Ishikawa (cell line): Measurements from ENCODE around the gene CMSS1.

Source experiments
- CEBPB ChIP-seq: IDR thresholded peaks from 2 replicates; pipeline ENCODE4 v1.6.1; 2012
- CREB1 ChIP-seq: IDR thresholded peaks from 2 replicates; pipeline ENCODE4 v1.6.1; 2012; ENCODE audit warnings: low read depth
- EGR1 ChIP-seq: IDR thresholded peaks from 2 replicates; pipeline ENCODE4 v1.6.1; 2012
- EP300 ChIP-seq: IDR thresholded peaks from 2 replicates; pipeline ENCODE4 v1.6.1; 2012; ENCODE audit warnings: borderline replicate concordance
- FOXM1 ChIP-seq: IDR thresholded peaks from 2 replicates; pipeline ENCODE4 v1.6.1; 2012; ENCODE audit warnings: low read depth, borderline replicate concordance
- NFIC ChIP-seq: IDR thresholded peaks from 2 replicates; pipeline ENCODE4 v1.6.1; 2012
- RAD21 ChIP-seq: IDR thresholded peaks from 2 replicates; pipeline ENCODE4 v1.6.1; 2012; ENCODE audit warnings: low read depth
- TAF1 ChIP-seq: IDR thresholded peaks from 2 replicates; pipeline ENCODE4 v1.6.1; 2012; ENCODE audit warnings: low read depth, mild to moderate bottlenecking
- TCF12 ChIP-seq: IDR thresholded peaks from 2 replicates; pipeline ENCODE4 v1.6.1; 2012; ENCODE audit warnings: low read depth
- TEAD4 ChIP-seq: IDR thresholded peaks from 2 replicates; pipeline ENCODE4 v1.6.1; 2012
- YY1 ChIP-seq: IDR thresholded peaks from 2 replicates; pipeline ENCODE4 v1.6.1; 2012; ENCODE audit warnings: low read depth
- ZBTB7A ChIP-seq: IDR thresholded peaks from 2 replicates; pipeline ENCODE4 v1.6.1; 2012; ENCODE audit warnings: low read depth
- TF ChIP-seq, protein P1 (sequence below): IDR thresholded peaks from 2 replicates; pipeline ENCODE4 v1.6.1; 2012
- TF ChIP-seq, protein P2 (sequence below): IDR thresholded peaks from 2 replicates; pipeline ENCODE4 v1.6.1; 2012; ENCODE audit warnings: low read depth, mild to moderate bottlenecking
- TF ChIP-seq, protein P3 (sequence below): IDR thresholded peaks from 2 replicates; pipeline ENCODE4 v1.6.1; 2012

Gene CMSS1

DNA sequence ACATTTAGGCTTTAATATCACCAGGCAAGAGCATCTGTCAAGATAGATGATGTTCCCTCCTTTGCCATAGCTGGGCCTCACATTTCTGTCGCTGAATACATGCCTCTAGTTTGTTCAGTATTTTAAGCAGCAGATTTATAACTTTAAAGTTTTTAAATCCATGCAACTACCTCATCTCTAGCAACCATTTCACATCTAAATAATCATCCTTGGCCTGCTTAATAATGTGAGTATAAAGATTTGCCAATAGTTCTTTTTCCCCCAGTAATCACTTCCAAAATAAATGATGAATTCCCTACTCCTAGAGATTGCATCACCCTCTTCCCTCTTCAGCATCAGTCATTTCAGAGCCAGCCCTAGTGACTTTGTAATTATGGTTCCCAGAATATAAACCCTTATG, 332.8 kb downstream of the CMSS1 start:
- no peak for TF ChIP-seq RAD21
- TF ChIP-seq YY1 = no peak
- TF ChIP-seq, protein P1, sequence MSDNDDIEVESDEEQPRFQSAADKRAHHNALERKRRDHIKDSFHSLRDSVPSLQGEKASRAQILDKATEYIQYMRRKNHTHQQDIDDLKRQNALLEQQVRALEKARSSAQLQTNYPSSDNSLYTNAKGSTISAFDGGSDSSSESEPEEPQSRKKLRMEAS = no peak
- TF ChIP-seq TAF1 = no peak
- no peak for TF ChIP-seq EP300
- TF ChIP-seq CREB1 = no peak
- no peak for TF ChIP-seq ZBTB7A
- TF ChIP-seq, protein P2, sequence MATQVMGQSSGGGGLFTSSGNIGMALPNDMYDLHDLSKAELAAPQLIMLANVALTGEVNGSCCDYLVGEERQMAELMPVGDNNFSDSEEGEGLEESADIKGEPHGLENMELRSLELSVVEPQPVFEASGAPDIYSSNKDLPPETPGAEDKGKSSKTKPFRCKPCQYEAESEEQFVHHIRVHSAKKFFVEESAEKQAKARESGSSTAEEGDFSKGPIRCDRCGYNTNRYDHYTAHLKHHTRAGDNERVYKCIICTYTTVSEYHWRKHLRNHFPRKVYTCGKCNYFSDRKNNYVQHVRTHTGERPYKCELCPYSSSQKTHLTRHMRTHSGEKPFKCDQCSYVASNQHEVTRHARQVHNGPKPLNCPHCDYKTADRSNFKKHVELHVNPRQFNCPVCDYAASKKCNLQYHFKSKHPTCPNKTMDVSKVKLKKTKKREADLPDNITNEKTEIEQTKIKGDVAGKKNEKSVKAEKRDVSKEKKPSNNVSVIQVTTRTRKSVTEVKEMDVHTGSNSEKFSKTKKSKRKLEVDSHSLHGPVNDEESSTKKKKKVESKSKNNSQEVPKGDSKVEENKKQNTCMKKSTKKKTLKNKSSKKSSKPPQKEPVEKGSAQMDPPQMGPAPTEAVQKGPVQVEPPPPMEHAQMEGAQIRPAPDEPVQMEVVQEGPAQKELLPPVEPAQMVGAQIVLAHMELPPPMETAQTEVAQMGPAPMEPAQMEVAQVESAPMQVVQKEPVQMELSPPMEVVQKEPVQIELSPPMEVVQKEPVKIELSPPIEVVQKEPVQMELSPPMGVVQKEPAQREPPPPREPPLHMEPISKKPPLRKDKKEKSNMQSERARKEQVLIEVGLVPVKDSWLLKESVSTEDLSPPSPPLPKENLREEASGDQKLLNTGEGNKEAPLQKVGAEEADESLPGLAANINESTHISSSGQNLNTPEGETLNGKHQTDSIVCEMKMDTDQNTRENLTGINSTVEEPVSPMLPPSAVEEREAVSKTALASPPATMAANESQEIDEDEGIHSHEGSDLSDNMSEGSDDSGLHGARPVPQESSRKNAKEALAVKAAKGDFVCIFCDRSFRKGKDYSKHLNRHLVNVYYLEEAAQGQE = no peak
- TF ChIP-seq EGR1 = no peak
- no peak for TF ChIP-seq NFIC
- TF ChIP-seq TEAD4 = no peak
- TF ChIP-seq, protein P3, sequence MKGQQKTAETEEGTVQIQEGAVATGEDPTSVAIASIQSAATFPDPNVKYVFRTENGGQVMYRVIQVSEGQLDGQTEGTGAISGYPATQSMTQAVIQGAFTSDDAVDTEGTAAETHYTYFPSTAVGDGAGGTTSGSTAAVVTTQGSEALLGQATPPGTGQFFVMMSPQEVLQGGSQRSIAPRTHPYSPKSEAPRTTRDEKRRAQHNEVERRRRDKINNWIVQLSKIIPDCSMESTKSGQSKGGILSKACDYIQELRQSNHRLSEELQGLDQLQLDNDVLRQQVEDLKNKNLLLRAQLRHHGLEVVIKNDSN = no peak
- TF ChIP-seq FOXM1 = no peak
- TF ChIP-seq TCF12 = no peak
- no peak for TF ChIP-seq CEBPB

- TF ChIP-seq, protein P2 = no peak
- TF ChIP-seq, protein P3 = no peak
- TF ChIP-seq, protein P1 = no peak
- TF ChIP-seq YY1 = no peak
- no peak for TF ChIP-seq EP300
- TF ChIP-seq NFIC = no peak
- TF ChIP-seq TAF1 = no peak
- no peak for TF ChIP-seq CREB1
- TF ChIP-seq EGR1 = no peak
- no peak for TF ChIP-seq TCF12
- no peak for TF ChIP-seq RAD21
- TF ChIP-seq FOXM1 = no peak
- TF ChIP-seq TEAD4 = no peak
These were observed 333.5 kb downstream of the CMSS1 start for GRCh38 chr3:100151024-100151707.

- no peak for TF ChIP-seq TAF1
These were observed 336.5 kb downstream of the CMSS1 start for GRCh38 chr3:100154171-100154570.

DNA sequence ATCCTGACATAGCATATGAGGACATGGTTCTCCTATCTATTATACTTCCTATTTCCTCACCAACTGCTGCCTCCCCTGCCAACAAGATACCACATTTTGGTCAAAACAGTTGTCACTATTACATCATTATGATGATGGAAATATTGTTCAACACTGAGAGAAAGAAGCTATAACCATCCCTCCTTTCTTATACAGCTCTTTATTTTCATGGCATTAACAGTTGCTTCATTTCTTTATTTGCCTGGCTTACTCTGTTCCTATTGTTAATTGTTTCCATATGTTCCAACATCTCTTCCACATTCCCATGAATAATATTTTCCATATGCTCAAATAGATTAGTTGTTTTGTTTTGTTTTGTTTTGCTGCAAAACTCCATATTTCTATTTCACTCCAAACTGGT, 337.5 kb downstream of the CMSS1 start:
- TF ChIP-seq TCF12 (no peak), FOXM1 (no peak), NFIC (no peak), TAF1 (no peak), EGR1 (no peak), YY1 (no peak), CEBPB (no peak), EP300 (no peak), CREB1 (no peak), ZBTB7A (no peak), TEAD4 (no peak)
- TF ChIP-seq, protein P1 = no peak
- TF ChIP-seq, protein P2 = no peak
- TF ChIP-seq, protein P3 = no peak
